HepG2 (cell line): ENCODE results near the gene CFL1. TPM values are rescaled to one million over a fixed set of nuclear protein-coding genes. Genes with fewer than 3 reads are reported as not detected.
A peak's percentile ranks its signal among the peaks of the same experiment; 100 is the strongest.

ENCODE experiments used
- ARNT ChIP-seq: fragments of 450-650 bp; IDR thresholded peaks from 2 replicates; pipeline ENCODE4 v1.6.1; 2017
- BORCS8-MEF2B ChIP-seq: sonication (generic); formaldehyde crosslinking; IDR thresholded peaks from 2 replicates; pipeline ENCODE4 v1.8.0; 2022; ENCODE audit warnings: mild to moderate bottlenecking, missing genetic modification reagents
- BRD4 ChIP-seq: sonication (generic); formaldehyde crosslinking; IDR thresholded peaks from 2 replicates; pipeline ENCODE4 v1.4.0; 2020; ENCODE audit warnings: missing genetic modification reagents
- ELF4 ChIP-seq: sonication (generic); formaldehyde crosslinking; IDR thresholded peaks from 2 replicates; pipeline ENCODE4 v1.5.0; 2020; ENCODE audit warnings: missing genetic modification reagents, mild to moderate bottlenecking, moderate library complexity, borderline replicate concordance
- ETV5 ChIP-seq: IDR thresholded peaks from 2 replicates; pipeline ENCODE4 v1.6.1; 2018; ENCODE audit warnings: missing biosample characterization, missing genetic modification reagents, inconsistent platforms, borderline replicate concordance
- HOXA9 ChIP-seq: sonication (generic); formaldehyde crosslinking; IDR thresholded peaks from 2 replicates; pipeline ENCODE4 v1.8.1; 2022; ENCODE audit warnings: missing genetic modification reagents, mild to moderate bottlenecking, moderate library complexity, borderline replicate concordance
- IRF2 ChIP-seq: IDR thresholded peaks from 2 replicates; pipeline ENCODE4 v1.6.1; 2018; ENCODE audit warnings: missing genetic modification reagents, missing compliant biosample characterization
- JARID2 ChIP-seq: sonication (generic); formaldehyde crosslinking; IDR thresholded peaks from 2 replicates; pipeline ENCODE4 v1.8.1; 2023; ENCODE audit warnings: missing genetic modification reagents, inconsistent platforms; ENCODE audit not compliant: insufficient replicate concordance
- NR2F6 ChIP-seq, 2 experiments: IDR thresholded peaks; 2 replicates each; pipeline ENCODE4 v1.6.1; 2016; ENCODE audit warnings: antibody characterized with exemption in 1 of 2, mild to moderate bottlenecking in 1 of 2
- RAD51 ChIP-seq: fragments of 450-650 bp; IDR thresholded peaks from 2 replicates; pipeline ENCODE4 v1.6.1; 2016; ENCODE audit warnings: borderline replicate concordance
- RBM39 ChIP-seq: fragments of 200-400 bp; formaldehyde crosslinking; IDR thresholded peaks from one replicate; pipeline ENCODE4 v1.6.1; 2018; ENCODE audit warnings: antibody characterized with exemption, mild to moderate bottlenecking, low read depth, low read length; ENCODE audit not compliant: poor library complexity, severe bottlenecking
- SAFB2 ChIP-seq: sonication (generic); formaldehyde crosslinking; IDR thresholded peaks from 2 replicates; pipeline ENCODE4 v1.5.1; 2020; ENCODE audit warnings: missing genetic modification reagents, low read depth, mild to moderate bottlenecking, borderline replicate concordance
- TBP ChIP-seq: sonication (generic); formaldehyde crosslinking; IDR thresholded peaks from 2 replicates; pipeline ENCODE4 v1.5.0; 2020; ENCODE audit warnings: missing genetic modification reagents
- ZFP36 ChIP-seq: fragments of 150-350 bp; IDR thresholded peaks from 2 replicates; pipeline ENCODE4 v1.6.1; 2018; ENCODE audit warnings: borderline replicate concordance, low read length, low read depth; ENCODE audit not compliant: partially characterized antibody
- ZFX ChIP-seq: sonication (generic); formaldehyde crosslinking; IDR thresholded peaks from 2 replicates; pipeline ENCODE4 v1.4.0; 2020; ENCODE audit warnings: mild to moderate bottlenecking, low read depth, missing genetic modification reagents, moderate library complexity
- ZNF230 ChIP-seq: sonication (generic); formaldehyde crosslinking; IDR thresholded peaks from 2 replicates; pipeline ENCODE4 v1.4.0; 2020; ENCODE audit warnings: mild to moderate bottlenecking, missing genetic modification reagents
- ZNF264 ChIP-seq: sonication (generic); formaldehyde crosslinking; IDR thresholded peaks from 2 replicates; pipeline ENCODE4 v1.4.0; 2020; ENCODE audit warnings: missing genetic modification reagents
- ZNF326 ChIP-seq: sonication (generic); formaldehyde crosslinking; IDR thresholded peaks from 2 replicates; pipeline ENCODE4 v1.4.0; 2020; ENCODE audit warnings: missing genetic modification reagents, borderline replicate concordance
- ZNF432 ChIP-seq: sonication (generic); formaldehyde crosslinking; IDR thresholded peaks from 2 replicates; pipeline ENCODE4 v1.5.0; 2020; ENCODE audit warnings: missing genetic modification reagents, mild to moderate bottlenecking, borderline replicate concordance
- ZNF660 ChIP-seq: sonication (generic); formaldehyde crosslinking; IDR thresholded peaks from 2 replicates; pipeline ENCODE4 v1.5.1; 2020; ENCODE audit warnings: mild to moderate bottlenecking, low read depth, missing genetic modification reagents, borderline replicate concordance
- ZNF83 ChIP-seq: sonication (generic); formaldehyde crosslinking; IDR thresholded peaks from 2 replicates; pipeline ENCODE4 v1.4.0; 2020; ENCODE audit warnings: missing genetic modification reagents, mild to moderate bottlenecking, borderline replicate concordance
- polyA plus RNA-seq, 8 experiments: library from polyadenylated mRNA; depleted of rRNA in 3 of 8; stranded (reverse) in 7 of 8; unstranded in 1 of 8; fragments of >200 nt; fragmentation: Illumina TruSeq in 4 of 8; extraction: Trizol in 4 of 8; gene quantifications; 2 replicates each; pipeline versions ENCODE4 v1.2.1 to v1.2.3, GENCODE V29; 2011 to 2016; ENCODE audit warnings: low read depth in 4 of 8, missing spikeins in 1 of 8, mixed read lengths in 1 of 8; ENCODE audit not compliant: insufficient read depth in 1 of 8
- total RNA-seq, 5 experiments: library from RNA; depleted of rRNA; stranded (reverse); fragments of >200 nt; fragmentation: Illumina TruSeq; extraction: Trizol; gene quantifications; 2 replicates each; pipeline ENCODE4 v1.2.3, GENCODE V29; 2016; ENCODE audit warnings: low read depth in 1 of 5
- TF ChIP-seq, protein P1 (sequence below): sonication (generic); formaldehyde crosslinking; IDR thresholded peaks from 2 replicates; pipeline ENCODE4 v1.4.0; 2020; ENCODE audit warnings: missing genetic modification reagents; ENCODE audit errors: not compliant biosample characterization
- TF ChIP-seq, protein P2 (sequence below): sonication (generic); formaldehyde crosslinking; IDR thresholded peaks from 2 replicates; pipeline ENCODE4 v1.4.0; 2020; ENCODE audit warnings: missing genetic modification reagents, borderline replicate concordance
- TF ChIP-seq, protein P3 (sequence below): fragments of 450-650 bp; IDR thresholded peaks from 2 replicates; pipeline ENCODE4 v1.6.1; 2017; ENCODE audit warnings: mild to moderate bottlenecking

The CFL1 gene
- total and polyA plus RNA-seq, 2 of the 13 experiments (the other 11 are each of a cell fraction or from before 2014, with no cell fraction given), result 379 to 383 TPM

DNA sequence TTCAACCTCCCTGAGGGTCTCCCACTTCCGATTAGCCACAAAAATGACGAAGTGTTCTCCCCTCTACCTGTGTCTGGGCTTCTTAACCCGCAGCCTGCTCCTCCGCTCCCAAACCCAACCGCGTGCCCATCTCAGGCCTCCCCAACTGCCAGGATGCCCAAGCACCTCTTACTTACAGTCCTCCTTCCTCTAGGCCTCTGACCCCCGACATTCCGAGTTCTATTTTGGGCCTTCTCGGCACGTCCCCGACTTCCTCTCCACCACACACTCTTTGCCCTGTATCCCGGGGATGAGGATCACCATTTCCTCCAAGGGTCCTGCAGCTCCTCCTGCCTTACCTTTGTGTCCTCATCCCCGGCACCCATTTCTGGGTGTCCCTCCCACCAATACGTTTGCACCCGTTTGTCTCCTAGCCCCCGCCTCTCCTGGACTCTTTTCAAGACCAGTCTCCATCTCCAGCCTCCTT lies 1.9 kb upstream of the CFL1 start (continued):
- no peak for TF ChIP-seq ZNF660 (CRISPR knock-in tag)
- TF ChIP-seq, protein P1, sequence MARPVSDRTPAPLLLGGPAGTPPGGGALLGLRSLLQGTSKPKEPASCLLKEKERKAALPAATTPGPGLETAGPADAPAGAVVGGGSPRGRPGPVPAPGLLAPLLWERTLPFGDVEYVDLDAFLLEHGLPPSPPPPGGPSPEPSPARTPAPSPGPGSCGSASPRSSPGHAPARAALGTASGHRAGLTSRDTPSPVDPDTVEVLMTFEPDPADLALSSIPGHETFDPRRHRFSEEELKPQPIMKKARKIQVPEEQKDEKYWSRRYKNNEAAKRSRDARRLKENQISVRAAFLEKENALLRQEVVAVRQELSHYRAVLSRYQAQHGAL (CRISPR knock-in tag), result no peak
- TF ChIP-seq ZNF230, result no peak; the same call in 1 of the 2 replicates
- no peak for TF ChIP-seq ZNF264 (CRISPR knock-in tag)
- no peak for TF ChIP-seq SAFB2 (CRISPR knock-in tag)
- no peak for TF ChIP-seq IRF2
- TF ChIP-seq RAD51, result no peak
- TF ChIP-seq BRD4, result no peak
- TF ChIP-seq ZNF83, result no peak; the same call in 1 of the 2 replicates
- no peak; the same call in 1 of the 2 replicates for TF ChIP-seq BORCS8-MEF2B
- TF ChIP-seq RBM39, result no peak
- no peak for TF ChIP-seq ZNF432
- 0 out of 2 replicates have a peak, but pooled peaks have one; percentile 63 for TF ChIP-seq ELF4
- TF ChIP-seq, protein P2, sequence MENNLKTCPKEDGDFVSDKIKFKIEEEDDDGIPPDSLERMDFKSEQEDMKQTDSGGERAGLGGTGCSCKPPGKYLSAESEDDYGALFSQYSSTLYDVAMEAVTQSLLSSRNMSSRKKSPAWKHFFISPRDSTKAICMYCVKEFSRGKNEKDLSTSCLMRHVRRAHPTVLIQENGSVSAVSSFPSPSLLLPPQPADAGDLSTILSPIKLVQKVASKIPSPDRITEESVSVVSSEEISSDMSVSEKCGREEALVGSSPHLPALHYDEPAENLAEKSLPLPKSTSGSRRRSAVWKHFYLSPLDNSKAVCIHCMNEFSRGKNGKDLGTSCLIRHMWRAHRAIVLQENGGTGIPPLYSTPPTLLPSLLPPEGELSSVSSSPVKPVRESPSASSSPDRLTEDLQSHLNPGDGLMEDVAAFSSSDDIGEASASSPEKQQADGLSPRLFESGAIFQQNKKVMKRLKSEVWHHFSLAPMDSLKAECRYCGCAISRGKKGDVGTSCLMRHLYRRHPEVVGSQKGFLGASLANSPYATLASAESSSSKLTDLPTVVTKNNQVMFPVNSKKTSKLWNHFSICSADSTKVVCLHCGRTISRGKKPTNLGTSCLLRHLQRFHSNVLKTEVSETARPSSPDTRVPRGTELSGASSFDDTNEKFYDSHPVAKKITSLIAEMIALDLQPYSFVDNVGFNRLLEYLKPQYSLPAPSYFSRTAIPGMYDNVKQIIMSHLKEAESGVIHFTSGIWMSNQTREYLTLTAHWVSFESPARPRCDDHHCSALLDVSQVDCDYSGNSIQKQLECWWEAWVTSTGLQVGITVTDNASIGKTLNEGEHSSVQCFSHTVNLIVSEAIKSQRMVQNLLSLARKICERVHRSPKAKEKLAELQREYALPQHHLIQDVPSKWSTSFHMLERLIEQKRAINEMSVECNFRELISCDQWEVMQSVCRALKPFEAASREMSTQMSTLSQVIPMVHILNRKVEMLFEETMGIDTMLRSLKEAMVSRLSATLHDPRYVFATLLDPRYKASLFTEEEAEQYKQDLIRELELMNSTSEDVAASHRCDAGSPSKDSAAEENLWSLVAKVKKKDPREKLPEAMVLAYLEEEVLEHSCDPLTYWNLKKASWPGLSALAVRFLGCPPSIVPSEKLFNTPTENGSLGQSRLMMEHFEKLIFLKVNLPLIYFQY (CRISPR knock-in tag), result no peak
- TF ChIP-seq ARNT, result no peak
- TF ChIP-seq JARID2 (CRISPR knock-in tag), result no peak
- TF ChIP-seq, protein P3, sequence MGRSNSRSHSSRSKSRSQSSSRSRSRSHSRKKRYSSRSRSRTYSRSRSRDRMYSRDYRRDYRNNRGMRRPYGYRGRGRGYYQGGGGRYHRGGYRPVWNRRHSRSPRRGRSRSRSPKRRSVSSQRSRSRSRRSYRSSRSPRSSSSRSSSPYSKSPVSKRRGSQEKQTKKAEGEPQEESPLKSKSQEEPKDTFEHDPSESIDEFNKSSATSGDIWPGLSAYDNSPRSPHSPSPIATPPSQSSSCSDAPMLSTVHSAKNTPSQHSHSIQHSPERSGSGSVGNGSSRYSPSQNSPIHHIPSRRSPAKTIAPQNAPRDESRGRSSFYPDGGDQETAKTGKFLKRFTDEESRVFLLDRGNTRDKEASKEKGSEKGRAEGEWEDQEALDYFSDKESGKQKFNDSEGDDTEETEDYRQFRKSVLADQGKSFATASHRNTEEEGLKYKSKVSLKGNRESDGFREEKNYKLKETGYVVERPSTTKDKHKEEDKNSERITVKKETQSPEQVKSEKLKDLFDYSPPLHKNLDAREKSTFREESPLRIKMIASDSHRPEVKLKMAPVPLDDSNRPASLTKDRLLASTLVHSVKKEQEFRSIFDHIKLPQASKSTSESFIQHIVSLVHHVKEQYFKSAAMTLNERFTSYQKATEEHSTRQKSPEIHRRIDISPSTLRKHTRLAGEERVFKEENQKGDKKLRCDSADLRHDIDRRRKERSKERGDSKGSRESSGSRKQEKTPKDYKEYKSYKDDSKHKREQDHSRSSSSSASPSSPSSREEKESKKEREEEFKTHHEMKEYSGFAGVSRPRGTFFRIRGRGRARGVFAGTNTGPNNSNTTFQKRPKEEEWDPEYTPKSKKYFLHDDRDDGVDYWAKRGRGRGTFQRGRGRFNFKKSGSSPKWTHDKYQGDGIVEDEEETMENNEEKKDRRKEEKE, result no peak
- TF ChIP-seq ZFP36, result no peak
- TF ChIP-seq NR2F6 (IDR thresholded peaks at IDR 0.05), result no peak
- TF ChIP-seq NR2F6 (CRISPR knock-in tag; IDR thresholded peaks at IDR 0.05), result no peak
- TF ChIP-seq ETV5 (CRISPR knock-in tag), result no peak
- no peak for TF ChIP-seq HOXA9 (CRISPR knock-in tag)
- no peak for TF ChIP-seq ZFX (CRISPR knock-in tag)
- no peak for TF ChIP-seq ZNF326 (CRISPR knock-in tag)
- TF ChIP-seq TBP (CRISPR knock-in tag), result no peak
